SH-SY5Y (cell line): Measurements from ENCODE around the gene ARAP2.

ENCODE experiments used
- GATA2 ChIP-seq: IDR thresholded peaks from 2 replicates; pipeline ENCODE4 v1.6.1; 2011; ENCODE audit warnings: mild to moderate bottlenecking, low read depth, low read length
- GATA3 ChIP-seq: IDR thresholded peaks from 2 replicates; pipeline ENCODE4 v1.6.1; 2011; ENCODE audit warnings: low read depth, mild to moderate bottlenecking, low read length, moderate library complexity

DNA sequence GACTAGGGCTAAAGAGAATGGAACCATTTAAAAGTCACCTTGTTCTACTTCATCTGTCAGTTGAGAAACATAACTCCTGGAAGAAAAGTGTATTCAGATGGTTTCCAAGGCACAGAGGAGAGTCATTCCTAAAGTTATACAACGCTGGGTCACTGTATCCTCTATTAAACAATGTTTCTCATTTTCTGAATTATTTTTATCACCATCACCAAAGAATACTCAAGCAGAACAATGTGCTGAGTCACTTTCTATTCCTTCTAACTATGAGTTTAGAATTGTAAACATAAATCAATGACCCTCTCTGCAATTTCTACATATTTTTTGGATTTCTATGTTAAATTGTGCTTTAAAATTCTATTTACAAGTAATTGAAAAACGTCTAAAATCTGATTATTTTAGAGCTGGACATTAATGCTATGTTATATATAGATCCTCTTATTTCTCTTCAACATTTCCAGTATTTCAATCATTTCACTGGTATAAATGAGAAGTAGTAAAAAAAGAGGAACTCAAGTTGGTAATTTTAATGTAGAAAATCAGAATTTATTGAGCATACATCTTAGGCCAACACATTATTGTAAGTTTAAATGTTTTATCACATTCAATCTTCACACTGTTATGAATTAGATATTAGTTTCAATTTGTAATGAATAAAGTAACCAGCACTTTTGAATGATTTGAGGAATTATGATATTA, 44.6 kb upstream of the ARAP2 start:
- TF ChIP-seq GATA3, result no peak
- no peak for TF ChIP-seq GATA2
